Measurements from ENCODE around the gene VPS72.

Gene VPS72

DNA sequence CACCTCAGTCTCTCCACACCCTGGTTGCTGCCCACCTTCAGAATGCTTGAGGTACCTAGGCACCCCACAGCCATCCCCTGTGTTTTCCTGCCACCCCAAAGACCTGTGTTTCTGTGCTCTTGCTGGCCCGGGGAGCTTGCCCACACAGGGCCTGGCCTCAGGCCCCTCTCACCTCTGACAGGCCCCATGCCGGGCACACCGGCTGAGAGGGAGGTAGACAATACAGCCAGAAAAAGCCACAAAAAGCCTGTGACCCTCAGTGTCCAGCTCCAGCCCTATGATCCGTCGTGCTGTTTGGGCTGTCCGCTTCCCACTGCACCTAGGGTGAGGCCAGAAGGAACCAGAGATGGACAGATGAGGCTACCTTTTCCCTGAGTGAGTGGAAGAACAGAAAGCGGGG is 55.0 kb downstream of the VPS72 start:
- Mint-ChIP-seq H3K27ac (ENCODE audit: low read depth) (no peak overlapping the region), H3K9me3 (no peaks in the 10 kb centered on the region), H3K36me3 (ENCODE audit: insufficient read depth) (no peaks in the 10 kb centered on the region), H3K4me3 (no peak overlapping the region), H3K4me1 (no peaks in the 10 kb centered on the region), H3K27me3 (no peaks in the 10 kb centered on the region)
- ATAC-seq (replicated peaks; ENCODE audit: extremely low read depth, poor library complexity, severe bottlenecking), result no peak
- no peak for DNase-seq (ENCODE audit: low spot score in 2 of 2)

DNA sequence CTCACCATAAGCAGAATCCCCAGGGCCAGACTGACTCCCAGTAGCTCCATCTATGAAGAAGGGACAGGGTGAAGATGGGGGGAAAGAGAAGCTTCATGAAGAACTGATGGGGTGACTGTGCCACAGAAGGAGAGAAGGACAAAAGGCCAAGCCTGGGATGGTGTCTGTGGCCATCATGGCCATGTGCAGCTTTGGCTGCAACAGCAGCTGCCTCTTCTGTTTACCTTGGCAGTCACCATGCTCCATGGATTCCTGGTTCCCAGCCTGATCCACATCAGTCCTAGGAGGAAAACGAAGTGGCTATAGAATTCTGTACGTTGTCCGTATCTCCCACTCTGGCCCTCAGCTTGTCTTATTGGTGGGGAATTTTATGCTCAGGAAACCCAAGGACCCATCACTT is 55.6 kb downstream of the VPS72 start:
- DNase-seq (ENCODE audit: low spot score in 2 of 2), result no peak
- Mint-ChIP-seq H3K27me3 (no peaks in the 10 kb centered on the region), H3K27ac (ENCODE audit: low read depth) (no peak overlapping the region), H3K4me3 (no peak overlapping the region), H3K36me3 (ENCODE audit: insufficient read depth) (peaks cover under 1% of the 10 kb centered on the region), H3K9me3 (no peaks in the 10 kb centered on the region), H3K4me1 (no peaks in the 10 kb centered on the region)
- no peak for ATAC-seq (replicated peaks; ENCODE audit: extremely low read depth, poor library complexity, severe bottlenecking)

DNA sequence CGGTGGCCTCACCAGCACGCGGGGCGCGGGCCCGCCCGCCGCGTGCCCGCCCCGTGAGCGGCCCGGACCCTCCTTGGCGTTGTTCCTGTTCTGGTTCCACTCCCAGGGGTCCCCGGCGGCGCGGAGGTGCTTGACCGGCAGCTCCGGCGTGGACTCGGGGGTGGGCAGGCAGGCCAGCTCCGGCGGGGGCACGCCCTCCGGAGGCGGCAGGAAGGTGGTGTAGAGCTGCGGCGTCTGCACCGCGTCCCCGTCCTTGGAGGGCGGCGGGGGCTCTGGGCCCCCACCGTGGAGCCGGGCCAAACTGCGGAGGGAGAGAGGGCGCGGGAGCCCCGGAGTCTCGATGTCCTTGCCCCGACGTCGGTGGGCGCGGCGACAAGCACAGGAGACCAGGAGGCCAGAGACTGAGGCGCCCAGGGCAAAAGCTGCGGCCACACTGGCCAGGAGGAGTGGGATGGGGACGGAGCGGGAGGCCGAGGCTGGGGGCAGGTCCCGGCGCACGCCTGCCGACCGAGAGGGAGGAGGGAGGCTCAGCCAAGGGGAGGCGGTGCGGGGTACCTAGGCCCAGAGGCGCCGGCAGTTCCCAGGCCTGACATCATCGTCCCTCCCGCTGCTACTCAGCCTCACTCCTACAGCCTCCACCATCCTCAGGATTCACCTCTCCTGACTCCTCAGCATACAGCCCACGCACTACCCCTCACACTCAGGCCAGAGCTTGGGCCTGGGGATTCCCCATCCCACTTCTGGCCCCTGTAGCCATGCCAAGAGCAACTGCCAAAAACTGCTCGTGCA is 56.8 kb downstream of the VPS72 start:
- H3K4me1 Mint-ChIP-seq, result no peaks in the 10 kb centered on the region
- H3K27me3 Mint-ChIP-seq, result no peaks in the 10 kb centered on the region
- H3K36me3 Mint-ChIP-seq (ENCODE audit: insufficient read depth), result peaks cover 4% of the 10 kb centered on the region
- no peak for DNase-seq (ENCODE audit: low spot score in 2 of 2)
- H3K9me3 Mint-ChIP-seq, result no peaks in the 10 kb centered on the region
- no peak overlapping the region for H3K27ac Mint-ChIP-seq (ENCODE audit: low read depth)
- H3K4me3 Mint-ChIP-seq, result no peak overlapping the region
- ATAC-seq (replicated peaks; ENCODE audit: extremely low read depth, poor library complexity, severe bottlenecking), result no peak

DNA sequence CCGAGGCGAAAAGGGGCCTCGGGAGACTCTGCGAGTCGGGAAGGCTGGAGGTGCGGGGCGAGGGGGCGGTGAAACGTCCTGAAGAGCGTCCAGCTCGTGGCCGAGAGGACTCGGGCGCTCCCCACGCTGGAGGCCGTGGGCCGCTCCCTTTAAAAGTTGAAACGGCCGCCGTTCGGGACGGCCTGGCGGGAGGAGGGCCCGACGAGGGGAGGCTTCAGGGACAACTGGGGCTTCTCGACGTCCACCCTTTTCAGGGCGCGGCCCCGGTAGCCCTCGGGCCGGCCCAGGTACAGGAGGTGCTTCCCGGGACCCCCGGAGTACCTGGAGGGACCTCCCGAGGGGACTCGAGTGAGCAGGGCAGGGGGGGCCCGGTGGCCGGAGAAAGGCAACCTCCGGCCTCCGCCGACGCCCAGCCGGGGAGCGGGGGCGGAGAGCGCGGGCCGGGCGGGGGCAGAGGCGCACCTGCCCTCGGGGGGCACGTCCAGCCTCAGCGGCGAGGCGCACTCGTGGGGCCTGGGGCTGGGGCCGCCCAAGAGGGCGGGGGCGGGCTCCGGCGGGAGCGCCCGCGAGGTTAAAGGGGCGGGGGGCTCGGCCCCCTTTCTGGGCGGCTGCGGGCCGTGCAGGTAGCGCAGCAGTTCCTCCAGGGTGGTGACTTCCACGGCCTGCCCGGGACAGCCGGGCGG is 57.5 kb downstream of the VPS72 start:
- no peaks in the 10 kb centered on the region for H3K27me3 Mint-ChIP-seq
- H3K36me3 Mint-ChIP-seq (ENCODE audit: insufficient read depth), result peaks cover 4% of the 10 kb centered on the region
- H3K27ac Mint-ChIP-seq (ENCODE audit: low read depth), result no peak overlapping the region
- H3K4me3 Mint-ChIP-seq, result no peak overlapping the region
- no peak for ATAC-seq (replicated peaks; ENCODE audit: extremely low read depth, poor library complexity, severe bottlenecking)
- no peaks in the 10 kb centered on the region for H3K9me3 Mint-ChIP-seq
- DNase-seq (ENCODE audit: low spot score in 2 of 2), result no peak
- H3K4me1 Mint-ChIP-seq, result no peaks in the 10 kb centered on the region

DNA sequence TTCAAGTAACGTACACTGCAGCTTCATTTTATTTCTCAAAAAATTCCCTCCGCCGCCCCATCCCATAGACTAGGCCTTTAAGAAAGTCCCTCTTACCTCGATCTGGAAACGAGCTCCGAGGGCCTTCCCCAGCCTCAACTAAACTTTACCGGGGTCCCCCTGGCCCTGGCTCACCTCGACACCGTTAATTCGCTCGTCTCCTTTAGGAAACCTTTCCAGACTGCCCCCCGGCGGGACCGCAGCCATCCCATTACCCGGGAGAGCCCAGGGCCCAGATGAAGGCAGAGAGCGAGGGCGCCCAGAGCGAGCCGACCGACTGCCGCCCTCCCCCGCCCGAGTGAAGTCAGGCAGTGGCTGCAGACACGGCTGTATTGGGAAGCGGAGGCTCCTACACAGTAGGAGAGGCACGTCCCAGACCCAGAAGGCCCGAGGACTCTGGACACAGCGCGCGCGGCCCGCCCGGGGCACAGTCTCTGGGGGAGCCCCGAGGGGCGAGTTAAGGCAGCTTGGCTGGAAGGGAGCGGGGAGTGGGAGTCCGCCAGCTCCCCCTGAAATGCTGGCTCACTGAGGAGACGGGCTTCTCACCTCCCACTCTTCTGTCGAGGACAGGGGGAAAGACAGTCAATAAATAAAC is 58.2 kb downstream of the VPS72 start:
- Mint-ChIP-seq H3K27ac (ENCODE audit: low read depth) (no peak overlapping the region), H3K4me3 (no peak overlapping the region), H3K9me3 (no peaks in the 10 kb centered on the region), H3K4me1 (no peaks in the 10 kb centered on the region), H3K36me3 (ENCODE audit: insufficient read depth) (peaks cover 6% of the 10 kb centered on the region), H3K27me3 (no peaks in the 10 kb centered on the region)
- DNase-seq (ENCODE audit: low spot score in 2 of 2) (no peak), ATAC-seq (replicated peaks; ENCODE audit: extremely low read depth, poor library complexity, severe bottlenecking) (no peak)

DNA sequence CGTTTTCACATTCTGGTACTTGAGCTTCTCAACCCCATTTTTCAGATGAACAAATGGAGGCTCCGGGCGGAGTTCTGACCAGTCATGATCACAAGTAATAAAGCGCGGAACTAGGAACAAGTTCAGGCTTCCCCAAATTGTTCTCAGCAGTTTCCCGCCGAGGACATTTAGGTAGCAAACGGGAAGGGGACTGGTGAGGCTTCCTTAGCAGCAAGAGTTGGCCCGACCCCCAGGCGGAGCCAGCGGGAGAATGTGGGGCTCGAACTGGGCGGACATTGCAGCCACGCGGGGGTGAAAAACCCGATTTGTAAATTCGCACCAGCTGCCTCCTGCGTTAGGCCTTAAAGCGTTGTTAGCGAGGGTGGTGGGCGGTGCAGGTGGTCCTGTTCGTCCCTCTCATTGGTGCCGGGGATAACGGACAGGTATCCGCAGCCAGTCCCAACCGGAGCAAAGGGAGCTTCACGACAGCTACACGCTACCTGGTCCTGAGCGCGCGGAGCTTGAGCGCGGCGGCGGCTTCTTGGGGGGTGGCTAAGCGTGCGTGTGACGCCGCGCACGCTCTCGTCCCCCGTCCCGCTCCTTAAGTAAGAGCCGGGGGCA is 58.9 kb downstream of the VPS72 start:
- peaks cover 6% of the 10 kb centered on the region for H3K36me3 Mint-ChIP-seq (ENCODE audit: insufficient read depth)
- peak overlapping the region; percentile 36 for H3K4me3 Mint-ChIP-seq
- H3K27ac Mint-ChIP-seq (ENCODE audit: low read depth), result no peak overlapping the region
- ATAC-seq (replicated peaks; ENCODE audit: extremely low read depth, poor library complexity, severe bottlenecking) (peak; percentile 95), DNase-seq (ENCODE audit: low spot score in 2 of 2) (peak; percentile 35 to 41)
- H3K9me3 Mint-ChIP-seq, result no peaks in the 10 kb centered on the region
- H3K4me1 Mint-ChIP-seq, result no peaks in the 10 kb centered on the region
- no peaks in the 10 kb centered on the region for H3K27me3 Mint-ChIP-seq

DNA sequence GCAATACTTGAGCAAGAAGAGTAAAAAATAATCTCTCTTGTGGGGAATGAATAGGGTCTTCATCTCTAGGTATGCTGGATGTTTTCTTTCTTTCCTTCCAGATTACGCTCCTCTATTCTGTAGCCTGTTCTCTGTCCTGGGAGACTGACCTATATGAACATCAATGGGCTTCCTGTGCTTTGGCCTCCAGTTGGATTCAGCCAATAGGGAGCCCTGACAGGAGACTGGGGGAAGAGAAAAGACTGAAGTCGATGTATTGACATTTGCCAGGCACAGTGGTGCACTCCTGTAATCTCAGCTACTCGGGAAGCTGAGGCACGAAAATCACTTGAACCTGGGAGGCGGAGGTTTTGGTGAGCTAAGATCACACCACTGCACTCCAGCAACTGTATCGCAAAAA is 61.2 kb downstream of the VPS72 start:
- DNase-seq (ENCODE audit: low spot score in 2 of 2) (no peak), ATAC-seq (replicated peaks; ENCODE audit: extremely low read depth, poor library complexity, severe bottlenecking) (no peak)
- Mint-ChIP-seq H3K4me3 (no peak overlapping the region), H3K27ac (ENCODE audit: low read depth) (no peak overlapping the region), H3K4me1 (no peaks in the 10 kb centered on the region), H3K27me3 (no peaks in the 10 kb centered on the region), H3K9me3 (no peaks in the 10 kb centered on the region), H3K36me3 (ENCODE audit: insufficient read depth) (peaks cover 15% of the 10 kb centered on the region)
